HUES48 (cell line): ENCODE results near the gene NR2C1.
"Not testable (repeated sequence)": the region's sequence is repeated elsewhere in the genome, so short reads cannot be mapped to it uniquely, and the experiment has no call there.

Source experiments
- H3K27ac ChIP-seq: one replicate; pipeline ENCODE4 v1.7.0; 2013; ENCODE audit warnings: low read depth, low read length, inconsistent platforms
- H3K27me3 ChIP-seq: 2 replicates; pipeline ENCODE4 v1.6.1; 2013; ENCODE audit warnings: mild to moderate bottlenecking, low read length; ENCODE audit not compliant: control insufficient read depth, insufficient read depth
- H3K36me3 ChIP-seq: 2 replicates; pipeline ENCODE4 v1.6.1; 2013; ENCODE audit warnings: low read length; ENCODE audit not compliant: control insufficient read depth, insufficient read depth
- H3K4me1 ChIP-seq: 2 replicates; pipeline ENCODE4 v1.6.1; 2013; ENCODE audit warnings: mild to moderate bottlenecking, low read length; ENCODE audit not compliant: control insufficient read depth, insufficient read depth
- H3K4me3 ChIP-seq: 2 replicates; pipeline ENCODE4 v1.5.1; 2013; ENCODE audit warnings: mild to moderate bottlenecking, low read depth, low read length
- H3K9ac ChIP-seq: 2 replicates; pipeline ENCODE4 v1.6.1; 2013; ENCODE audit warnings: mild to moderate bottlenecking, low read depth, low read length, moderate library complexity
- H3K9me3 ChIP-seq: 2 replicates; pipeline ENCODE4 v1.6.1; 2013; ENCODE audit warnings: low read length; ENCODE audit not compliant: control insufficient read depth, insufficient read depth

The NR2C1 gene

DNA sequence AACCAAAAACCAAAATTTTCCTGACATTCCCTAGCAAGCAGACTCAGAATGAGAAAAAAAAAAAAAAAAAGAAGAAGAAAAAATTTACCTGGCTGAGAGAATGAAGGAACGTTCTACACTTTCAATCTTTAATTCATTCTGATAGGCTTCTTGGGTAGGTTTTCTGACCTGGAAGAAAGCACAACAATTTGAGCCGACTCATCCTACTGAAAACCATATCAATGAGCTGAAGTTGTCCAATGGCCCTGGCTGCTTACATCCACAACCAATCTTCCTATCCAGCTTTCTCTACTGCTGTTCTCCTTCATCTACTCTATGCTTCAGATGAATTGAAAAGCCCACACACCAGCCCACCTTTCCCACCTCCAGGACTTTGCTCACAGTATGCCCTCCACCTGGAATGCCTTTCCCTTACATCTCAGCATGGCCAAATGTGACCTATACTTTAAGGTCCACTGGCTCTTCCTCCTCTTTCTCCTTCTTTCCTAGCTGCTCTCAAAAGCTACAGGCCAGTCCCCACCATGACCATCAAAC is 31.6 kb upstream of the NR2C1 start:
- peaks cover 79% of the 10 kb centered on the region for H3K36me3 ChIP-seq
- H3K4me1 ChIP-seq = no peaks in the 10 kb centered on the region
- no peaks in the 10 kb centered on the region for H3K9me3 ChIP-seq
- no peak overlapping the region for H3K9ac ChIP-seq
- no peak overlapping the region for H3K27ac ChIP-seq
- no peak overlapping the region for H3K4me3 ChIP-seq
- H3K27me3 ChIP-seq = no peaks in the 10 kb centered on the region

DNA sequence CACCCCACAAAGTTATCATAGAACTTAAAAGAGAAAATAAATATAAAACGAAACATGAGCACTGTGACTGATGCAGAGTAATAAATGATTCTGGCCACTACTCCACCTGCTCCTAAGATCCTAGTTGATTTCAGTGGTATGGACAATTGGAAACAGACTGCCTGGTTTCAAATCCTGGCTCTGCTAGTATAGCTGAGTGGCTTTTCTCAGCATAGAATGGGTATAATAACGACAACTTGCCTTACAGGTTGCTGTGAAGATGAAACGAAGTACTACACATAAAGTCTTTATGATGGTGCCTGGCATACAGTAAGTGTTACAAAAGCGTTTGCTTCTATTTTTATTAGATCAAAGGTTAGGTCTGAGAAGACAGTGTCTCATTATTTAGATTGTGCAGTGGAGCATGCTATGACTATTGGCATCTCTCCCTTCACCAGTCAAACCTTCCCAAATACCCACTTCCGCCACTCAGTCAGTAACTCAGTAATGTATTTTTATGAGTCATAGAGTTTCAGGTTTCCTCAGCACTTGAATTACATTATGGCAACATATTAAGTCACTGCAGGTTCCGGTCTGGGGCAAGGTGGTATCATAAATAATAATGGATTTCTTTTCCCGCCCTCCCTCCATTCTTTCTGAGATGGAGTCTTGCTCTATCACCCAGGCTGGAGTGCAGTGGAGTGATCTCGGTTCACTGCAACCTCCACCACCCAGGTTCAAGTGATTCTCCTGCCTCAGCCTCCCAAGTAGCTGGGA is 29.7 kb upstream of the NR2C1 start:
- Histone ChIP-seq H3K9me3 (no peaks in the 10 kb centered on the region), H3K27ac (no peak overlapping the region), H3K36me3 (peaks cover 78% of the 10 kb centered on the region), H3K27me3 (no peaks in the 10 kb centered on the region), H3K9ac (no peak overlapping the region), H3K4me1 (no peaks in the 10 kb centered on the region), H3K4me3 (no peak overlapping the region)

DNA sequence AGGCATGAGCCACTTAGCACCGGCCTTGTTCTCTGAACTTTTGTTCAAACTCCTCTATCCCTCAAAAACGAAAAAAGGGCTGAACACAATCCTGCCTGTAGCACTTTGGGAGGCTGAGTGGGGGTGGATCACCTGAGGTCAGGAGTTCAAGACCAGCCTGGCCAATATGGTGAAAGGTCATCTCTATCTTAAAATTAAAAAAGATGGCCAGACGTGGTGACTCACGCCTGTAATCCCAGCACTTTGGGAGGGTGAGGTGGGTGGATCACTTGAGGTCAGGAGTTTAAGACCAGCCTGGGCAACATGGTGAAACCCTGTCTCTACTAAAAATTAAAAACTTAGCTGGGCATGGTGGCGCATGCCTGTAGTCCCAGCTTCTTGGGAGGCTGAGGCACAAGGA is 28.5 kb upstream of the NR2C1 start:
- H3K4me3 ChIP-seq, H3K4me1 ChIP-seq, H3K9me3 ChIP-seq, H3K27me3 ChIP-seq, H3K9ac ChIP-seq, H3K27ac ChIP-seq: not testable (repeated sequence)
- peaks cover 73% of the 10 kb centered on the region for H3K36me3 ChIP-seq

DNA sequence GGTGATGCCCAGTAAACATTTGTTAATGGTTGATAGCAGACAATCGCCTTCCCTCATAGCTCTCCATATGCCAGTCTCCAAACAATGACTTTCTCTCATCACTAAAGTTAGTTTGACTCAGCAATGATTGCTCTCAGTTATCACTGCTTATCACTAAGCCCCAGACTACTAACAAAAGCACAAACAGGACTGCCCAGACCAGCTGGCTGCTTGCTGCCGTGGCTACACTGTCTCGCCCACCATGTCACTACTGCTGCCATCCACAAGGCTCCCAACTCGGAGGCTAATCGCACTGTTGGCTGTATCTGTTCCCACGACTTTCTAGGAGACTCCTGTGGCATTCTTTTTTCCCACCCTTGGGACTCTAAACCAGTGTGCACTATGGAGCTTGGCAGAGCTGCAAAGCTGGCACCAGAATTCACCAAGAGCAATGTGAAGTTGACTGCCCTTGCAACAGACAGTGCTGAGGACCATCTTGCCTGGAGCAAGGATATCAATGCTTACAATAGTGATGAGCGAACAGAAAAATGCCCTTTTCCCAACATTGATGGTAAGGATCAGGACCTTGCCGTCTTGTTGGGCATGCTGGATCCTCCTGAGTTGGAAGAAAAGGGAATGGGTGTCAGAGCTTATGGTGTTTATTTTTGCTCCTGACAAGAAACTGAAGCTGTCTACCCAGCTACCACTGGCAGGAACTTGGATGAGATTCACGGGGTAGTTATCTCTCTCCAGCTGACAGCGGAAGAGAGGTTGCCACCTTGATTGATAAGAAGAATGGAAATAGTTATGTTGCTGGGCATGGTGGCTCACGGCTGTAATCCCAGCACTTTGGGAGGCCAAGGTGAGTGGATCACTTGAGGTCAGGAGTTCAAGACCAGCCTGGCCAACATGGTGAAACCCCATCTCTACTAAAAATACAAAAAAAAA is 27.1 kb upstream of the NR2C1 start:
- no peak overlapping the region for H3K9ac ChIP-seq

DNA sequence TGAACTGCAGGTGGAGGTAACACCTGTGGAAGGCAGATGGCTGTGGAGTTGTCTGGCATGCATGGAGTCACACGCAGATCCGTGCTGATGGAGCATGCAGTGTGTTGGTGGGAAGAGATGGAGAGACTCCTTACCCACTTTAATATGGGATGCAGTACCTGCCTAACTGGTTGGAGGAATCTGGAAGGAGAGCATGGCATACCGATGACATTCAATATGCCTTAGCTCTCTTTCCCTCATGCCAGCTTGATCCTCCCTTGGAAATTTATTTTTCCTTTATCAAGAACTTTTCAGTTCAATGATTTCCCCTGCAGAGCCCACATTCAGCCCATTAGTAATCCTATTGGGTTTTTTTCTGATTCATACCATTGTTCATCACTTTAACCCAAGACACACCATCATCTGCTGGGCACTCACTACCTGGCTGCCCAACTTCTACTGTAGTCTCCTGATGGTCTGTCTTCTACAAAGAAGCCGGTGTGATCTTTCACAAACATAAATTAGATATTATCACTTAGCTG is 25.9 kb upstream of the NR2C1 start:
- no peak overlapping the region for H3K27ac ChIP-seq
- no peak overlapping the region for H3K9ac ChIP-seq
- no peaks in the 10 kb centered on the region for H3K9me3 ChIP-seq
- H3K27me3 ChIP-seq = no peaks in the 10 kb centered on the region
- H3K36me3 ChIP-seq = peaks cover 62% of the 10 kb centered on the region
- H3K4me3 ChIP-seq = no peak overlapping the region
- H3K4me1 ChIP-seq = no peaks in the 10 kb centered on the region

More for the DNA sequence above, 27.1 kb upstream of the NR2C1 start:
- Histone ChIP-seq H3K27ac (peak overlapping the region; percentile 57), H3K4me1 (no peaks in the 10 kb centered on the region), H3K4me3 (no peak overlapping the region), H3K9me3 (no peaks in the 10 kb centered on the region), H3K27me3 (no peaks in the 10 kb centered on the region), H3K36me3 (peaks cover 68% of the 10 kb centered on the region)

DNA sequence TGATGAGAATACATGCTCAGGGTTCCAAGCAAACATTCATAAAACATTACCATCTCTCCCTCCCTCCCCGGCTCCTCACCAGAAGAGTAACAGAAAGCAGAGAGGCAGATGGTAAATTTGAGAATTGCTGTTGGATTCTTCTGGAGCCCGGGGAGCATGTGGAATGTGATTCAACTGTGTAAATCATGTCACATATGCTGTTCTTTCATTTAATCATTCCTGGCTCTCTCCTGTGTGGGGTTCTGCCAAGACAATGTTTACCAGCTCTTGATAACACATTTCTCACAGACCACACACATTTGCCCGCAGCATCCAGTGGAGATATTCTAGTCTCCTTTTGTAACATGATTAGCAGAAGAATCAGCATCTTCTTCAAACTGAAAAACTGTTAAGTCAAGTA is 23.4 kb upstream of the NR2C1 start:
- Histone ChIP-seq H3K9ac (no peak overlapping the region), H3K9me3 (no peaks in the 10 kb centered on the region), H3K27me3 (no peaks in the 10 kb centered on the region), H3K27ac (no peak overlapping the region), H3K36me3 (peaks cover 53% of the 10 kb centered on the region), H3K4me1 (no peaks in the 10 kb centered on the region), H3K4me3 (no peak overlapping the region)

DNA sequence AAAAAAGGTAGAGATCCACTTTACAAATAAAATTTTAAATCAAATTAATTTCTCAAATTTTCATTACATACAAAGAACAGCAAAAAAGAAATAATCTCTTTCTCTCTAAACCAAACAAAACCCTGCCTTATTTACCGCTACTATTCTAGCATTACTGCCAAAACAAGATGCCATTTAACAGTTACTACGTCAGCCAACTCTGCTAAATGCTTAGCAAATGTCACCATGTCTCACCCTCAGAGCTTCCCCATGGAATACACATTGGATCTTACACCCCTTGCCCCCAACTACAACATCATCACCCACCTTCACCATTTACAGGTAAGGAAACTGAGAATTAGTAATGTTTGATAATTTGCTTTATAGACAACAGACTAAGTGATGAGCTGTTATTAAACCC is 23.0 kb upstream of the NR2C1 start:
- Histone ChIP-seq H3K27me3 (no peaks in the 10 kb centered on the region), H3K9ac (no peak overlapping the region), H3K27ac (no peak overlapping the region), H3K9me3 (no peaks in the 10 kb centered on the region), H3K4me1 (no peaks in the 10 kb centered on the region), H3K4me3 (no peak overlapping the region), H3K36me3 (peaks cover 58% of the 10 kb centered on the region)

DNA sequence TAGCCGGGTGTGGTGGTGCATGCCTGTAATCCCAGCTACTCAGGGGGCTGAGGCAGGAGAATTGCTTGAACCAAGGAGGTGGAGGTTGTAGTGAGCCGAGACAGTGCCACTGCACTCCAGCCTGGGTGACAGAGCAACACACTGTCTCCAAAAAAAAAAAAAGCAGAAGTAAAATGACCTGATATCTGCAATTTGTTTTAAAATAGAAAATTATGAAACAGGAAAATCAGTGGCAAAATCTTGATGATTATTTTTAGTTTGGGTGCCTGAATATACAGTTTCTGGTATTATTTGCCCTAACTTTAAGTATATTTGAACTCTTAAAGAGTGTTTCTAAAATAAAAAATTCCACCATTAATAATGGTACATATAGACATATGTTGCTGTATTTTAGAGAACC is 22.4 kb upstream of the NR2C1 start:
- not testable (repeated sequence) for H3K4me3 ChIP-seq, H3K9me3 ChIP-seq, H3K27ac ChIP-seq, H3K4me1 ChIP-seq, H3K9ac ChIP-seq, H3K27me3 ChIP-seq
- peaks cover 63% of the 10 kb centered on the region for H3K36me3 ChIP-seq

DNA sequence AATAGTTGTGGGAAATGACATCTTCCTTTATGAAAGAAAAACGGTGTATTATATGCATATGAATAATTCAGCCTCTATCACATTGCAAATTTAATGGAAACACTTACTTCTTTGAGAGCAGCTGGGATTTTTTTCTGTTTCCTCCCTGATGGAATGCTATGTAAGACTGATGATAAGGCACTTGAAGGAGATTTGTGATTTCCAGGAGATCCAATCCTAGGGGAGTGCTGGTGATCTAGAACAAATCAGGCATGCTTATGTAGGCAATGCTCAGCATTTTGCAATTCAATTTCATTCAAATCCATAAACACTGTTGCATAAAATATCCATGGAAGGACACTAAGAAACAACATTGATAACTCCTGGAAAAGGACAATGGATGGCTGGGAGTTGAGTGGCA is 16.0 kb upstream of the NR2C1 start:
- peaks cover 79% of the 10 kb centered on the region for H3K36me3 ChIP-seq
- no peak overlapping the region for H3K27ac ChIP-seq
- H3K27me3 ChIP-seq = no peaks in the 10 kb centered on the region
- no peaks in the 10 kb centered on the region for H3K9me3 ChIP-seq
- H3K4me1 ChIP-seq = no peaks in the 10 kb centered on the region
- no peak overlapping the region for H3K9ac ChIP-seq
- H3K4me3 ChIP-seq = no peak overlapping the region

DNA sequence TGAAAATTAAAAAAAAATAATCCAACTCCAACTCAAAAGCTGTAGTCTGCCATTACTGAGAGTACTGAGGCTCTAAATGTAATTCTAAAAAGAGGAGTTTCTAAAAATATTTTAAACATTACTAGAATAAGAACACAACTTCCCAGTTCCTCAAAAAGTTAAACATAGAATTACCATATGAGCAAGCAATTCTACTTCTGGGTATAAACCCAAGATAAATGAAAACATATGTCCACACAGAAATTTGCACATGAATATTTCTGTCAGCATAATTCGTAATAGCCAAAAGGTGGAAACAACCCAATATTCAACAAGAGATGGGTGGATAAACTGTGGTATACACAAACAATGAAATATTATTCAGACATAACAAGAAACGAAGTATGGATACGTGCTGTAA is 15.0 kb upstream of the NR2C1 start:
- no peak overlapping the region for H3K9ac ChIP-seq
- H3K4me1 ChIP-seq = no peaks in the 10 kb centered on the region
- peaks cover 85% of the 10 kb centered on the region for H3K36me3 ChIP-seq
- H3K9me3 ChIP-seq = no peaks in the 10 kb centered on the region
- H3K27ac ChIP-seq = no peak overlapping the region
- H3K4me3 ChIP-seq = no peak overlapping the region
- no peaks in the 10 kb centered on the region for H3K27me3 ChIP-seq

DNA sequence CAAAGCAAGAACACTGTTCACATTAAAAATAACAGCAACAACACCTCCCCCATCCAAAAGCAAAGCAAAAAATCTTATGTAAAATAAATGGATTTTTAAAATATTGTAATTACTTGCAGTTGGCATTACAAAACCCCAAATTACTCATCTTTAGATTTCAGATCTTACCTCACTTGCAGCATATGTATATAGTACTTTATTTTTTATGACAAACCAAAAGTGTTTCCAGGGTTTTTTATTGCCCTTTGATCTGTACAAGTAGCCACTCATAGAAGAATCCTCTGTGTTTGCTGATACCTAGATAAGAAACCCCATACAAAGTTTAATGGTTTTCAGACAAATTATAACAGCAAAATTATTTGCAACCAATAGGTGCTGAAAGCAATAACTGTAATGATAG is 12.2 kb upstream of the NR2C1 start:
- H3K4me1 ChIP-seq = no peaks in the 10 kb centered on the region
- peaks cover 72% of the 10 kb centered on the region for H3K36me3 ChIP-seq
- H3K9ac ChIP-seq = no peak overlapping the region
- no peak overlapping the region for H3K27ac ChIP-seq
- H3K4me3 ChIP-seq = no peak overlapping the region
- H3K9me3 ChIP-seq = no peaks in the 10 kb centered on the region
- no peaks in the 10 kb centered on the region for H3K27me3 ChIP-seq
